ENCODE data around the gene MGAT3. TPM values are rescaled to one million over a fixed set of nuclear protein-coding genes. Genes with fewer than 3 reads are reported as not detected.

The MGAT3 gene
- polyA plus RNA-seq, 1 of the 3 experiments (the other 2 are of a cell fraction), result 0.16 TPM

GRCh38 chr22:39408173-39408572 is 48.6 kb upstream of the MGAT3 start (continued):
- no peak for TF ChIP-seq TCF12 (IDR thresholded peaks at IDR 0.05)
- no peak for TF ChIP-seq IRF3 (IDR thresholded peaks at IDR 0.05; ENCODE audit: low read depth, low read length)
- TF ChIP-seq MEF2A (IDR thresholded peaks at IDR 0.05; ENCODE audit: borderline replicate concordance, low read depth), result no peak
- TF ChIP-seq SIN3A (IDR thresholded peaks at IDR 0.05; ENCODE audit: borderline replicate concordance, low read depth, low read length), result no peak

DNA sequence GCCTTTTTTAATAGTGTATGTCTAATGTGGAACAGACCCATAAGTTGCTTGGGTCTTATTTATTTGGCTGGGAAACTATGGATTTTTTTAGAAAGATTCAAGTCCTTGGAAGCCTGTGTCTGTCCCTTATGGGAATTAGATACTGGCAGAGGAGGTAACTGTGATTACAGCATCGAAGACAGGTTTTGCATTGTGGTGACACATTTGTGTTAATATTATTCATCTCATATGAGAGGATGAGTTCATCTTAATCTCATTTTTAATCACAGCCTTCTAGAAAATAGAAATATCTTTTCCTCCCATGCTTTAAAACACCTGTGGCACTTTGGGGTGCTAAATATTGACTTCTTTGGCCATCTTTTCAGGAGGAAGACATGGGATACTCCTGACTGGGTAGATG is 48.0 kb upstream of the MGAT3 start:
- Histone ChIP-seq H3K9me2 (no peaks in the 10 kb centered on the region), H3K9ac (no peak overlapping the region), H3K4me1 (ENCODE audit: control insufficient read depth in 1 of 2, insufficient read depth in 2 of 2, low read depth in 1 of 2, low read length in 1 of 2) (no peaks in the 10 kb centered on the region), H3K36me3 (replicated peaks in 1 of 2; ENCODE audit: control insufficient read depth in 1 of 2, insufficient read depth in 2 of 2, low read length in 1 of 2) (no peaks in the 10 kb centered on the region), H2AFZ (ENCODE audit: low read depth) (no peak overlapping the region), H3K4me3 (ENCODE audit: low read depth in 2 of 2, low read length in 1 of 2) (no peak overlapping the region), H3K79me2 (ENCODE audit: insufficient read depth) (no peaks in the 10 kb centered on the region; the same call in 1 of the 2 replicates), H3K27ac (ENCODE audit: low read depth in 2 of 2, low read length in 1 of 2) (no peak overlapping the region), H3K9me3 (no peaks in the 10 kb centered on the region), H3F3A (replicated peaks; ENCODE audit: insufficient read depth) (no peaks in the 10 kb centered on the region), H3K4me2 (no peak overlapping the region), H3K27me3 (ENCODE audit: insufficient read depth) (no peaks in the 10 kb centered on the region), H4K20me1 (ENCODE audit: insufficient read depth) (no peaks in the 10 kb centered on the region)
- ChIA-PET POLR2A (no interaction called here), CTCF (no interaction called here)
- TF ChIP-seq TEAD4 (IDR thresholded peaks at IDR 0.05; ENCODE audit: borderline replicate concordance, insufficient read depth), result no peak
- TF ChIP-seq, protein P1, sequence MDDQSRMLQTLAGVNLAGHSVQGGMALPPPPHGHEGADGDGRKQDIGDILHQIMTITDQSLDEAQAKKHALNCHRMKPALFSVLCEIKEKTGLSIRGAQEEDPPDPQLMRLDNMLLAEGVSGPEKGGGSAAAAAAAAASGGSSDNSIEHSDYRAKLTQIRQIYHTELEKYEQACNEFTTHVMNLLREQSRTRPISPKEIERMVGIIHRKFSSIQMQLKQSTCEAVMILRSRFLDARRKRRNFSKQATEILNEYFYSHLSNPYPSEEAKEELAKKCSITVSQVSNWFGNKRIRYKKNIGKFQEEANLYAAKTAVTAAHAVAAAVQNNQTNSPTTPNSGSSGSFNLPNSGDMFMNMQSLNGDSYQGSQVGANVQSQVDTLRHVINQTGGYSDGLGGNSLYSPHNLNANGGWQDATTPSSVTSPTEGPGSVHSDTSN (IDR thresholded peaks at IDR 0.05), result no peak
- TF ChIP-seq EZH2phosphoT487 (IDR thresholded peaks at IDR 0.05; ENCODE audit: borderline replicate concordance, low read depth), result no peak
- TF ChIP-seq TCF12 (IDR thresholded peaks at IDR 0.05), result no peak
- TF ChIP-seq NRF1 (IDR thresholded peaks at IDR 0.05; ENCODE audit: low read depth, low read length), result no peak
- no peak for TF ChIP-seq MXI1 (IDR thresholded peaks at IDR 0.05; ENCODE audit: low read depth, low read length)
- no peak for TF ChIP-seq GATA2 (CRISPR knock-in tag; IDR thresholded peaks at IDR 0.05)
- no peak for DNase-seq
- 75% methylated on average over 1 of the region's 1 CpG for WGBS (ENCODE audit: low lambda C conversion rate)

GRCh38 chr22:39409516-39410029 is 47.2 kb upstream of the MGAT3 start:
- H4K20me1 ChIP-seq (ENCODE audit: insufficient read depth), result no peaks in the 10 kb centered on the region
- ChIA-PET POLR2A (no interaction called here), CTCF (no interaction called here)
- H3K4me3 ChIP-seq (ENCODE audit: low read depth in 2 of 2, low read length in 1 of 2), result no peak overlapping the region
- 98% methylated on average over 10 of the region's 11 CpGs for WGBS (ENCODE audit: low lambda C conversion rate)
- TF ChIP-seq NRF1 (IDR thresholded peaks at IDR 0.05; ENCODE audit: low read depth, low read length) (no peak), MEF2A (IDR thresholded peaks at IDR 0.05; ENCODE audit: borderline replicate concordance, low read depth) (no peak), EZH2phosphoT487 (IDR thresholded peaks at IDR 0.05; ENCODE audit: borderline replicate concordance, low read depth) (no peak), GABPA (IDR thresholded peaks at IDR 0.05; ENCODE audit: low read depth) (no peak)
- no peak overlapping the region for H3K27ac ChIP-seq (ENCODE audit: low read depth in 2 of 2, low read length in 1 of 2)
- H3K4me2 ChIP-seq, result no peak overlapping the region
- H3K79me2 ChIP-seq (ENCODE audit: insufficient read depth), result no peaks in the 10 kb centered on the region
- no peaks in the 10 kb centered on the region for H3F3A ChIP-seq (replicated peaks; ENCODE audit: insufficient read depth)
- no peaks in the 10 kb centered on the region for H3K4me1 ChIP-seq (ENCODE audit: control insufficient read depth in 1 of 2, insufficient read depth in 2 of 2, low read depth in 1 of 2, low read length in 1 of 2)
- no peak for DNase-seq
- H2AFZ ChIP-seq (ENCODE audit: low read depth), result no peak overlapping the region
- no peaks in the 10 kb centered on the region for H3K9me2 ChIP-seq
- no peak overlapping the region for H3K9ac ChIP-seq
- H3K27me3 ChIP-seq (ENCODE audit: insufficient read depth), result no peaks in the 10 kb centered on the region
- H3K36me3 ChIP-seq (replicated peaks in 1 of 2; ENCODE audit: control insufficient read depth in 1 of 2, insufficient read depth in 2 of 2, low read length in 1 of 2), result no peaks in the 10 kb centered on the region
- H3K9me3 ChIP-seq, result no peaks in the 10 kb centered on the region

Measured in SK-N-SH (cell line).